Smooth muscle cell (in vitro differentiated cells): ENCODE data around the gene PLAC1. TPM values are rescaled to one million over a fixed set of nuclear protein-coding genes. Genes with fewer than 3 reads are reported as not detected.
A peak's percentile ranks its signal among the peaks of the same experiment; 100 is the strongest.

ENCODE experiments used
- DNase-seq: peaks from one replicate; lab custom pipeline; 2025; ENCODE audit not compliant: unreplicated experiment; lab: John Stamatoyannopoulos, UW
- H2AFZ ChIP-seq: fragments of 200-600 bp; sonication (generic); 2 replicates; pipeline ENCODE4 v1.6.0; 2016; ENCODE audit warnings: antibody characterized with exemption, low read depth, mild to moderate bottlenecking
- H3F3A ChIP-seq: fragments of 200-600 bp; sonication (generic); 2 replicates; pipeline ENCODE4 v1.6.0; 2017; ENCODE audit warnings: antibody characterized with exemption, low read depth
- H3K27ac ChIP-seq: fragments of 200-600 bp; sonication (generic); 2 replicates; pipeline ENCODE4 v1.5.1; 2016; ENCODE audit warnings: low read depth, mild to moderate bottlenecking
- H3K27me3 ChIP-seq: fragments of 200-600 bp; sonication (generic); 2 replicates; pipeline ENCODE4 v1.6.1; 2016; ENCODE audit warnings: low read depth, mild to moderate bottlenecking
- H3K36me3 ChIP-seq: fragments of 200-600 bp; sonication (generic); 2 replicates; pipeline ENCODE4 v1.5.1; 2016; ENCODE audit warnings: low read depth
- H3K4me1 ChIP-seq: fragments of 200-600 bp; sonication (generic); 2 replicates; pipeline ENCODE4 v1.5.1; 2016; ENCODE audit warnings: low read depth
- H3K4me2 ChIP-seq: fragments of 200-600 bp; sonication (generic); 2 replicates; pipeline ENCODE4 v1.6.0; 2016; ENCODE audit warnings: mild to moderate bottlenecking
- H3K4me3 ChIP-seq: fragments of 200-600 bp; sonication (generic); 2 replicates; pipeline ENCODE4 v1.5.1; 2016; ENCODE audit warnings: mild to moderate bottlenecking
- H3K79me2 ChIP-seq: fragments of 200-600 bp; sonication (generic); 2 replicates; pipeline ENCODE4 v1.6.0; 2016; ENCODE audit warnings: low read depth, mild to moderate bottlenecking
- H3K9ac ChIP-seq: fragments of 200-600 bp; sonication (generic); 2 replicates; pipeline ENCODE4 v1.6.0; 2016; ENCODE audit warnings: low read depth
- H3K9me3 ChIP-seq: fragments of 200-600 bp; sonication (generic); replicated peaks from 2 replicates; pipeline ENCODE4 v1.5.1; 2016; ENCODE audit warnings: low read depth
- H4K20me1 ChIP-seq: fragments of 200-600 bp; sonication (generic); 2 replicates; pipeline ENCODE4 v1.6.0; 2016; ENCODE audit warnings: low read depth
- CTCF ChIP-seq: fragments of 200-600 bp; sonication (generic); IDR thresholded peaks from 2 replicates; pipeline ENCODE4 v1.5.1; 2017; ENCODE audit warnings: borderline replicate concordance, mild to moderate bottlenecking, antibody characterized with exemption; ENCODE audit not compliant: insufficient read depth, poor library complexity, severe bottlenecking
- WGBS: methylation state at CpG from one replicate; pipeline ENCODE4 v1.1.7; 2016; ENCODE audit warnings: low lambda C conversion rate; 5-methylcytosine and 5-hydroxymethylcytosine counted together
- polyA plus RNA-seq: library from polyadenylated mRNA; unstranded; fragments of >200 nt; fragmentation: Nextera tagmentation; extraction: Ambion mirVana; gene quantifications from 2 replicates; pipeline ENCODE4 v1.2.1, GENCODE V29; 2016
- total RNA-seq: library from RNA; depleted of rRNA; stranded (reverse); fragments of >200 nt; gene quantifications from 2 replicates; pipeline ENCODE4 v1.2.3, GENCODE V29; 2014

The PLAC1 gene
- total and polyA plus RNA-seq, 2 experiments from 2014 or later = 0.31 to 1.1 TPM

DNA sequence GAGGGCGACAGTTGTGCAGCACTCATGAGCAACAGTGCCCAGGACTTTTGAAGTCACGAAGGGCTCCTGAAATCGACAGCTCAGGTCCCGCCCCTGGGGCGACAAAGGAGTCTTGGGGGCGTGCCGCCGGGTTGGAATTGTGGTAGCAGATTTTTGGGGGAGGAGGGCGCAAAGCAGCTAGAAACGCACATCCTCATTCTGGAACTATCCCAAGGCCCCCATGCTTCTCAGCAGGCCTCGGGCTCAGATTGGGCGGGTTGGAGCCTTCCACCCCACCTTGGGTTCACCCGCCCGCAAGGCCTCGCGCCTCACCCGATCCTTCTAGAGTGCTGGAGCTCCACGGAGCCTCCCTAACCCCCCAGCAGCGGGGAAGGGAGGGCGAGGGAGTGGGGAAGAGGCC, 112.8 kb downstream of the PLAC1 start:
- Histone ChIP-seq H3K9me3 (no peaks in the 10 kb centered on the region), H3K4me2 (peak overlapping the region; percentile 87), H4K20me1 (no peaks in the 10 kb centered on the region), H3K4me3 (peak overlapping the region; percentile 32), H3K9ac (no peak overlapping the region), H3K27me3 (no peaks in the 10 kb centered on the region), H3K4me1 (no peaks in the 10 kb centered on the region), H3K27ac (peak overlapping the region; percentile 18), H3F3A (peaks cover 5% of the 10 kb centered on the region), H3K79me2 (peaks cover 21% of the 10 kb centered on the region), H2AFZ (no peak overlapping the region), H3K36me3 (no peaks in the 10 kb centered on the region)
- no peak for DNase-seq
- WGBS = 74% methylated on average over 18 of the region's 20 CpGs
- no peak for TF ChIP-seq CTCF

DNA sequence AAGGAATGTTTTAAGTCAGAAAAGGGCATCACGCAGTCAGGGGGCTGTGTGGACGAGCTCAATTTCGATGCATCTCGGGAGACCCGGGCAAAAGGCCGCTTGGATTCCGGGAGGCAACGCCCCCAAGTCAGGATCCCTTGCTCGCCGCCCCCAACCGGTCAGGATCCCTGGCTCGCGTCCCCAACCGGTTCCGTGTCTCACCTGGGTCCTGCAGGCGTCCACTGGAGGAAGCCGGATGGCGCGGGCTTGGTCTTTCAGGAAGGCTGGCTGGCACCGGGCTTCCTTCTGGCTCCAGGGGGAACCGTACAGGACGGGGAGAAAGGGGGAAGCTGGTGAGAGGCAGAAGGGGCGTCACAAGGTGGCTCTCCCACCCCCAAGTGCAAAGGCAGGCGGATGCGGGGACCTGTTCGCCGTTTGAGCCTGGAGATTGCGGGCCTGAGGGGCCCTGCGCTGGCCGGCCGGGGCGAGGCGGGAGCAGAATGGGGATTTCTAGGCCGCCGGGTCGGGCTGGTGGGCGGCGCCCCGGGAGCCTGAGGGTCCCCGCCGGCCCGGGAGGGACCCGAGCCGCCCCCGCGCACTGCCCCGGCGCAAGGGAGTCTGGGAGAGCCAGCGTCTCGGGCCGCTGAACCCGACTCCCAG, 113.6 kb downstream of the PLAC1 start:
- Histone ChIP-seq H3K9me3 (no peaks in the 10 kb centered on the region), H3K4me2 (peak overlapping the region; percentile 87), H3K9ac (no peak overlapping the region), H3K27ac (no peak overlapping the region), H3F3A (peaks cover 5% of the 10 kb centered on the region), H3K4me3 (peak overlapping the region; percentile 32), H2AFZ (no peak overlapping the region), H3K36me3 (no peaks in the 10 kb centered on the region), H4K20me1 (no peaks in the 10 kb centered on the region), H3K27me3 (no peaks in the 10 kb centered on the region), H3K79me2 (peaks cover 21% of the 10 kb centered on the region), H3K4me1 (no peaks in the 10 kb centered on the region)
- no peak for DNase-seq
- WGBS = 46% methylated on average over 32 of the region's 52 CpGs
- TF ChIP-seq CTCF = no peak

GRCh38 chrX:134544135-134544512, 114.1 kb downstream of the PLAC1 start:
- Histone ChIP-seq H3K4me3 (peak overlapping the region; percentile 32), H2AFZ (no peak overlapping the region), H3K9ac (no peak overlapping the region), H4K20me1 (no peaks in the 10 kb centered on the region), H3K27me3 (no peaks in the 10 kb centered on the region), H3K4me2 (peak overlapping the region; percentile 87), H3K9me3 (no peaks in the 10 kb centered on the region), H3K27ac (no peak overlapping the region), H3F3A (peaks cover 5% of the 10 kb centered on the region), H3K79me2 (peaks cover 20% of the 10 kb centered on the region), H3K36me3 (no peaks in the 10 kb centered on the region), H3K4me1 (no peaks in the 10 kb centered on the region)
- no peak for TF ChIP-seq CTCF
- no peak for DNase-seq
- 51% methylated on average over 6 of the region's 6 CpGs for WGBS

- no peak for TF ChIP-seq CTCF
- Histone ChIP-seq H3K4me3 (no peak overlapping the region), H3F3A (peaks cover 5% of the 10 kb centered on the region), H2AFZ (no peak overlapping the region), H3K4me2 (no peak overlapping the region), H3K36me3 (no peaks in the 10 kb centered on the region), H3K27ac (no peak overlapping the region), H3K27me3 (no peaks in the 10 kb centered on the region), H3K9me3 (no peaks in the 10 kb centered on the region), H3K4me1 (no peaks in the 10 kb centered on the region), H3K9ac (no peak overlapping the region), H4K20me1 (no peaks in the 10 kb centered on the region), H3K79me2 (peaks cover 12% of the 10 kb centered on the region)
- no peak for DNase-seq
- WGBS = 66% methylated on average over 3 of the region's 3 CpGs
Observed at GRCh38 chrX:134543288-134543687, 115.0 kb downstream of the PLAC1 start.
